T-helper 2 cell (primary cell): ENCODE results near the gene C19orf44.
"Not testable (repeated sequence)": the region's sequence is repeated elsewhere in the genome, so short reads cannot be mapped to it uniquely, and the experiment has no call there.

Experiments used
- DNase-seq, 5 experiments: peaks; one replicate each; pipeline versions ENCODE4 v3.0.0 to v3.0.0-alpha.2; 2012 to 2022

The C19orf44 gene

GRCh38 chr19:16540948-16541347 lies 44.8 kb downstream of the C19orf44 start:
- no peak for DNase-seq

- DNase-seq: peak in 1 of 5 experiments; percentile 31
Observed at GRCh38 chr19:16541526-16542044, 45.4 kb downstream of the C19orf44 start.

GRCh38 chr19:16542045-16542909 lies 46.1 kb downstream of the C19orf44 start, which contains the start of gene CHERP:
Gene CHERP (minus strand): TSS chr19:16542437. CDS start chr19:16542378, 59 bp downstream.
- DNase-seq: peak; percentile 88 to 97 (median 92)

GRCh38 chr19:16542910-16543472 lies 46.8 kb downstream of the C19orf44 start:
- peak in 1 of 5 experiments; percentile 18 for DNase-seq

GRCh38 chr19:16543734-16544133 lies 47.5 kb downstream of the C19orf44 start:
- DNase-seq: peak in 1 of 5 experiments; percentile 25

- peak in 1 of 5 experiments; percentile 79 for DNase-seq
Observed at GRCh38 chr19:16544473-16545231, 48.5 kb downstream of the C19orf44 start.

GRCh38 chr19:16548956-16549355 lies 52.8 kb downstream of the C19orf44 start:
- DNase-seq: no peak

- DNase-seq: not testable (repeated sequence)
Observed at GRCh38 chr19:16551902-16552301, 55.7 kb downstream of the C19orf44 start.

- DNase-seq: no peak
Observed at GRCh38 chr19:16554776-16555175, 58.6 kb downstream of the C19orf44 start.

- DNase-seq: no peak
Observed at GRCh38 chr19:16559780-16560276, 63.6 kb downstream of the C19orf44 start.

- DNase-seq: no peak
Observed at GRCh38 chr19:16561382-16561781, 65.2 kb downstream of the C19orf44 start.

- DNase-seq: no peak
Observed at GRCh38 chr19:16562608-16563025, 66.4 kb downstream of the C19orf44 start.

- no peak for DNase-seq
Observed at GRCh38 chr19:16564842-16565241, 68.6 kb downstream of the C19orf44 start.

GRCh38 chr19:16566161-16566560 lies 70.0 kb downstream of the C19orf44 start:
- peak; percentile 57 to 99 (median 84) for DNase-seq

GRCh38 chr19:16566702-16567101 lies 70.5 kb downstream of the C19orf44 start:
- no peak for DNase-seq

GRCh38 chr19:16569609-16570320 lies 73.6 kb downstream of the C19orf44 start:
- DNase-seq: no peak
